Transverse colon (tissue), 4 donors: ENCODE data around the gene CBY1.

Experiments
- EP300 ChIP-seq: sonication (generic); formaldehyde crosslinking; IDR thresholded peaks from one replicate; pipeline ENCODE4 v1.6.1; 2017; ENCODE audit warnings: antibody characterized with exemption, low read depth
- POLR2A ChIP-seq: fragments of 450-650 bp; IDR thresholded peaks from one replicate; pipeline ENCODE4 v1.6.1; 2016; ENCODE audit warnings: antibody characterized with exemption, mild to moderate bottlenecking, moderate library complexity
- POLR2AphosphoS5 ChIP-seq, 3 donors: sonication (generic); formaldehyde crosslinking; IDR thresholded peaks; one replicate each; pipeline ENCODE4 v1.6.1; 2016; ENCODE audit warnings: antibody characterized with exemption in 3 of 3
- TF ChIP-seq, protein P1 (sequence below), 5 experiments: fragments of 200-600 bp in 3 of 5; fragments of 450-650 bp in 2 of 5; sonication (generic) in 3 of 5; IDR thresholded peaks; 1 replicate in 2 of 5; 2 replicates in 3 of 5; pipeline ENCODE4 v1.5.1; 2016 to 2017; ENCODE audit warnings: antibody characterized with exemption in 5 of 5, inconsistent platforms in 3 of 5, mild to moderate bottlenecking in 2 of 5, moderate library complexity in 1 of 5

DNA sequence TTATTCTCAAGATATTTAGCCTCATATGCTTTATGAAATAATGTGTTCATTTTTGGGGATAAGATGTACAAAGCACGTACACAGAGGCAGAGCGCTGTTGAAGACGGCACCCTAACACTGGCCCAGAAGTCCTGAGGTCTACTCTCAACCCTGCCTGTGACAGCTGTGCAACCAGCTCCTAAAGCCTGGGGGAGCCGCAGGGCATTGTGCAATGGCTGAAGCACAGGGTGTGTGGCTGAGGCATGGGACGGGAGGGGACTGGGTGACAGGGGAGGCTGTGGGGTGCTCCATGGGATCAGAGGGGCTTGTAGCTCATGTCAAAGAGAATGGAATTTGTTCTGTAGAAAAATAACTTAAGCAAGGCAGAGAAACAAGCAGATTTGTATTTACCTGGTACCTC is 28.0 kb upstream of the CBY1 start:
- no peak for TF ChIP-seq EP300
- TF ChIP-seq POLR2AphosphoS5 (IDR thresholded peaks at IDR 0.05): no peak
- TF ChIP-seq, protein P1, sequence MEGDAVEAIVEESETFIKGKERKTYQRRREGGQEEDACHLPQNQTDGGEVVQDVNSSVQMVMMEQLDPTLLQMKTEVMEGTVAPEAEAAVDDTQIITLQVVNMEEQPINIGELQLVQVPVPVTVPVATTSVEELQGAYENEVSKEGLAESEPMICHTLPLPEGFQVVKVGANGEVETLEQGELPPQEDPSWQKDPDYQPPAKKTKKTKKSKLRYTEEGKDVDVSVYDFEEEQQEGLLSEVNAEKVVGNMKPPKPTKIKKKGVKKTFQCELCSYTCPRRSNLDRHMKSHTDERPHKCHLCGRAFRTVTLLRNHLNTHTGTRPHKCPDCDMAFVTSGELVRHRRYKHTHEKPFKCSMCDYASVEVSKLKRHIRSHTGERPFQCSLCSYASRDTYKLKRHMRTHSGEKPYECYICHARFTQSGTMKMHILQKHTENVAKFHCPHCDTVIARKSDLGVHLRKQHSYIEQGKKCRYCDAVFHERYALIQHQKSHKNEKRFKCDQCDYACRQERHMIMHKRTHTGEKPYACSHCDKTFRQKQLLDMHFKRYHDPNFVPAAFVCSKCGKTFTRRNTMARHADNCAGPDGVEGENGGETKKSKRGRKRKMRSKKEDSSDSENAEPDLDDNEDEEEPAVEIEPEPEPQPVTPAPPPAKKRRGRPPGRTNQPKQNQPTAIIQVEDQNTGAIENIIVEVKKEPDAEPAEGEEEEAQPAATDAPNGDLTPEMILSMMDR (IDR thresholded peaks at IDR 0.05): no peak
- TF ChIP-seq POLR2A: no peak
